Endometrial microvascular endothelial cells (primary cell): ENCODE measurements around the gene WDFY2. TPM values are rescaled to one million over a fixed set of nuclear protein-coding genes. Genes with fewer than 3 reads are reported as not detected.

Source experiments
- in situ Hi-C: cut with HindIII; loops from 2 replicates; pipeline ENCODE4 v1.10.0; 2017; ENCODE audit warnings: low sequenced_read_pairs, low pct_unique_long_range_greater_than_20kb; ENCODE audit errors: inconsistent ontology term
- total RNA-seq: library from RNA; depleted of rRNA; stranded (reverse); fragments of >200 nt; gene quantifications from one replicate; pipeline ENCODE4 v1.2.3, GENCODE V29; 2015; ENCODE audit errors: inconsistent ontology term

WDFY2 gene
- total RNA-seq, 1 donor from 2014 or later: 1.6 TPM

GRCh38 chr13:51815848-51816247, 231.6 kb downstream of the WDFY2 start:
- in situ Hi-C loops: no loop called here

- in situ Hi-C loops: no loop called here
These were observed 232.5 kb downstream of the WDFY2 start for GRCh38 chr13:51816604-51817249.

Other genes starting within 250 kb of the WDFY2 start
- gene SERPINE3, start 244.8 kb upstream of the WDFY2 start, total RNA-seq: not detected
- 20.1 TPM for gene INTS6, start 131.4 kb upstream of the WDFY2 start, total RNA-seq
- gene DHRS12, start 219.7 kb downstream of the WDFY2 start, total RNA-seq: 2.1 TPM